GM19328 (cell line): ENCODE measurements around the gene CHD9NB.
A peak's percentile ranks its signal among the peaks of the same experiment; 100 is the strongest.

ENCODE experiments used
- ATAC-seq: cut with Tn5 transposase; IDR thresholded peaks from one replicate; pipeline ENCODE4 v1.9.1; 2021; ENCODE audit warnings: mild to moderate bottlenecking, moderate library complexity; ENCODE audit not compliant: unreplicated experiment

Gene CHD9NB

GRCh38 chr16:53052519-53053501, at the start of gene CHD9NB:
Gene CHD9NB (minus strand): TSS chr16:53052897. CDS start chr16:53044158, 8,739 bp downstream.
- no peak for ATAC-seq

GRCh38 chr16:53100889-53101288, 48.2 kb upstream of the CHD9NB start:
- ATAC-seq, result no peak

GRCh38 chr16:53100131-53100748, 47.5 kb upstream of the CHD9NB start:
- no peak for ATAC-seq

DNA sequence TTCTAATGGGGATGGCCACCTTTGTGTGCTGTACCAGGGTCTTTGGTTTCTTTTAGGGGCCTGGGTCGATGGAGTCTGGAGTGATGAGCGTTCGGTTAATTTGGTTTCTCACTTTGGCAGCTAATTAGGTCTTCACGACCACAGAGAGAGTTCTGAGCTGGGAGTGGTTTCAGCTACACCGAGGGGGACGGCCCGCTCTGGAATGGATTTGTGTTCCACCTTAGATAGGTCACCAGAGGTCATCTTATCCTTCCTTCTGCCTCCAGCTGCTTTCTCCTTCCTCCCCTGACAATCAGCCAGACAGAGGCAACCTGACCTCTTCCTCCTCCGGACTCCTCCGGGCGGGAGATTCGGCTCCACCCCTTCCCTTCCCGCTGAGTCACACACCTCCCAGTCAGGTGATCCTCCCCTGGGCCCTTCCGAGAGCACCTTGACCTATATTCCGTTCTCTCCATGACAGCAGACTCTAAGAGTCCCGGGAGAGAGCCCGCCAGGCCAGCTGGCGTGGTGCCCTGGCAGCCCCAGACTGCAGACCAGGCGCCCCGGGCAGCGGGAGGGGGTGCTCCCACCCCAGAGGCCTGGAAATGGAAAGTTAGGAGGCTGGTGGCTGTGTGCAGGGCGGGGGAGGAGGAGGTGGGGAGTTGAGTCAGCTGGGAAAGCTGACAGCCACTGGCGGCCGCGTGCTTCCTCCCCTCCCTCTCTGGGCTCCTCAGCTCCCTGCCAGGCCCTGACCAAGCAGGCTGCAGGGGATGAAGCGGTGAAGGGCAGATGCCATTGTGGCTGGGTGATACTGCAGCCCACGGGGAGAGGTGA, 46.8 kb upstream of the CHD9NB start:
- ATAC-seq, result peak; percentile 42

GRCh38 chr16:53098526-53099317, 46.0 kb upstream of the CHD9NB start:
- peak; percentile 48 for ATAC-seq

GRCh38 chr16:53097190-53097589, 44.5 kb upstream of the CHD9NB start:
- no peak for ATAC-seq

GRCh38 chr16:53094013-53094630, 41.4 kb upstream of the CHD9NB start:
- ATAC-seq, result peak; percentile 48

- ATAC-seq, result no peak
Observed at GRCh38 chr16:53093162-53093744, 40.6 kb upstream of the CHD9NB start.

DNA sequence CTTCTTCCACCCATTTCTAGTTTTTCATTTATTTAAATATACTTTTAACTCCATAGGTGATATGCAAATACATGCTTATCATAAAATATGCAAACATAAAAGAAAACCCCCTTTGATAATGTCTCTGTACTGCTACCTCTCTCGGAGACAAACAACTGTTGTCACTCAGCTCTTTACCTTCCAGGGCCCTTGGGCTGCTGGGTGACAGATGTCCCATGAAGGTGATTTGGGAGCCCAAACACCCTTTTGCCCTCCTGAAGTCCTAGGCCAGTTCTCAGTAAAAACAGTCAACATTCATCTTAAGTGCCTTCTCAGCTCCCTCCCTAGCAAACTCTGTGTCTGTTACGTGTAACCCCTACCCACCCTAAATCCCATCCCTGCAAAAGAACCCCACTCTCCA, 39.6 kb upstream of the CHD9NB start:
- ATAC-seq, result no peak

DNA sequence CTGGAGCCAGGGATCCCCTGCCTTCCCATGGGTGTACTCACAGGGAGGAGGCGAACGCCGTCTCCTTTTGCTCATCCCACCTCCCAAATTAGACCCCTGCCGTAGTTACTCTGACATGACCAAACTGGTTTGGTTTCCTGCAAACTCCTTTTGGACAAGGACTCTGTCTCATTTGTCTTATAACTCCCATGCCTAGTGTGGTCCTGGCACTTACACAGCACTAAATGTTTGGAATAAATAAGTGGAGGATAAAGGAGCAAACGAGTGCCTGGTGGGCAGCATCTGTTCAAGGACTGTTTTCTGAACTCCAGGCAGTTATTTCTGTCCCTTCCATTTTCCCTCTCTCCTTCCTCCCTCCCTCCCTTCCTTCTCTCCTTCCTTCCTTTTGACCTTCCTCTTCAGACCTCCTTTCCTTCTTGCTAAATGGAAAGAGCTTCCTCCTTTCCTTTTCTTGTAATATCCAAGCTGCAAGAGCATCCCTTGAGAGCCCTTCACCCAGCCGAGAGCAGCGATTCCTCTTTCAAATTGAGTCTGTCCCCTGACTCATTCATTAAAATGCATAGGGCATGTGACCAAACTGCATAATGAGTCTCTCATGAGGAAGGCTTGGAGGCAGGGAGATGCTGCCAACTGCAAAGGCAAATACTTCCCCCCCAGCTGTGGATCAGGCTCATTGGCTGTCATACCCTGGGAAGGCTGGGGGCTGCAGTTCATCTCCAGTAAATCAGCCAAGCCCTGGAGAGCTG, 38.9 kb upstream of the CHD9NB start:
- peak; percentile 41 for ATAC-seq

GRCh38 chr16:53090591-53091411, 38.1 kb upstream of the CHD9NB start:
- ATAC-seq, result peak; percentile 44

GRCh38 chr16:53090286-53090590, 37.5 kb upstream of the CHD9NB start:
- no peak for ATAC-seq

DNA sequence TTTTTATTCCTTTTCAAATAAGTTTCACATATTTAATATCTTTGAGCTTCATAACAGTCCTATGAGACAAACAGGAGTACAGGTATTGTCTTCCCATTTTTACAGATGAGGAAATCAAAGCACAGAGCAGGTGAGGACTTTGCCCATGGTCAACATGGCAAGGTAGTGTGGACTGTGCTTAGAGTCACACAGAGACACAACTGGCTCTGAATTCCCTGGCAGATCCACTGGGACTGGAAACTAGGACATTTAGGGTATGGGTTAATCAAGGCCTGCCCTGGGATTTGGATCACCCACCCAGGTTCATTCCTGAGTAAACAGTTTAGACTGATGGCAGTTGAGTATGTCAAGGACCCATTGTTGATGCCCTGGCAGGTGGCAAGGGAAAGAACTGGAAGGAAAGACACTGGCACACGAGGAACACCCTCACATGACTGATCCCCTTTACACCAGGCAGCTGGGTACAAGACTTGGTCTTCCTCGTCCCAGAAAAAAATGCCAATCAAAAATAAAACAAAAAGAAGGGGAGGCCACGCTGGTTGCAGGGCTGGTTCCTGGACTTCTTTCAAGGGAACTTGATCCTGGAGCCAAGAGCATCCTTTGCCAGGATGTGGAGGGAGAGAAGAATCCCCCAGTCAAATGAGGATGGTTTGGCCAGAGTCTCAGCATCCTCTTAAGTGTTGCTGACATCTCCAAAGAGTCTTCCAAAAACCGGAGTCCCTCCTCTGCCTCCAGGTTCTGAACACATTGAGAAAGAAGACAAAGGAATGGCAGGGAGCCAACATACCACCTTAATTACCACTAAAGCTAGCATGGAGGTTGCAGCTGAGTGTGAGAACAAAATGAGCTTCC, 37.0 kb upstream of the CHD9NB start:
- no peak for ATAC-seq

GRCh38 chr16:53087101-53087500, 34.4 kb upstream of the CHD9NB start:
- no peak for ATAC-seq

DNA sequence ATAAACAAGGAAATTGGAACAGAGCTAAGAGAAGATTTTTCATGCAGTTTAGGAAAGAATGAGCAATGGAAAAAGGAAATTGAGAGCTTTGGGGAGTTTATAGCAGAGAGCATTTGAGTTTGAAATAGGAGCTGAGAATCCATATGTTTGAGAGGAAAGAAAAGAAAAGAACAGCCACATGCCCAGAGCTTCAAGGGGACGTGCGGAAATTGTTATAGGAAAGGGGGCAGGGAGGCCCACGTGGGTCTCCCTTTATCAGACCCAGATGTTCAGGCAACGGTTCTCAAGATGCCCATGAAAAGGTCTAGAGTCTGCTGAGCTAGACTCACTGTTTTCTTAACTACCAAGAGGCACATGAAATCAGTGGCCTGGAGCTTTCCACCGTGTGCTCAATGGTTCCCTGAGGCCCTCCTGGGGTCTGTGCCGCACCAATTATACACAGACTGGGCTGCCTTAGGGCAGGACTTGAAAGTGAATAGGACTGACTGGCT, 33.3 kb upstream of the CHD9NB start:
- ATAC-seq, result no peak

- ATAC-seq, result no peak
Observed at GRCh38 chr16:53085369-53085843, 32.7 kb upstream of the CHD9NB start.

- ATAC-seq, result no peak
Observed at GRCh38 chr16:53084746-53085334, 32.1 kb upstream of the CHD9NB start.
